Measurements from ENCODE around the gene AFP. TPM values are rescaled to one million over a fixed set of nuclear protein-coding genes. Genes with fewer than 3 reads are reported as not detected.

Gene AFP
- total and polyA plus RNA-seq, 2 of the 13 experiments (the other 11 are each of a cell fraction or from before 2014, with no cell fraction given), result 9,434 to 13,105 TPM

DNA sequence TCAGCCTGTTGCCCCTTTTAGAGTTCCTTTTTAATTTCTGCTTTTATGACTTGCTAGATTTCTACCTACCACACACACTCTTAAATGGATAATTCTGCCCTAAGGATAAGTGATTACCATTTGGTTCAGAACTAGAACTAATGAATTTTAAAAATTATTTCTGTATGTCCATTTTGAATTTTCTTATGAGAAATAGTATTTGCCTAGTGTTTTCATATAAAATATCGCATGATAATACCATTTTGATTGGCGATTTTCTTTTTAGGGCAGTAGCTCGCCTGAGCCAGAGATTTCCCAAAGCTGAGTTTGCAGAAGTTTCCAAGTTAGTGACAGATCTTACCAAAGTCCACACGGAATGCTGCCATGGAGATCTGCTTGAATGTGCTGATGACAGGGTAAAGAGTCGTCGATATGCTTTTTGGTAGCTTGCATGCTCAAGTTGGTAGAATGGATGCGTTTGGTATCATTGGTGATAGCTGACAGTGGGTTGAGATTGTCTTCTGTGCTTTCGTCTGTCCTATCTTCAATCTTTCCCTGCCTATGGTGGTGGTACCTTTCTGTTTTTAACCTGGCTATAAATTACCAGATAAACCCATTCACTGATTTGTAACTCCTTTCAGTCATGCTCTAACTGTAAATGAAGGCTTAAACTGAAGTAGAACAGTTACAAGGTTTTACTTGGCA lies 24.1 kb upstream of the AFP start (continued):
- TF ChIP-seq PAF1 (CRISPR knock-in tag; IDR thresholded peaks at IDR 0.05), result peak; percentile 99
- TF ChIP-seq SP4 (CRISPR knock-in tag; IDR thresholded peaks at IDR 0.05), result 0 out of 2 replicates have a peak, but pooled peaks have one; percentile 17
- TF ChIP-seq, protein P1, sequence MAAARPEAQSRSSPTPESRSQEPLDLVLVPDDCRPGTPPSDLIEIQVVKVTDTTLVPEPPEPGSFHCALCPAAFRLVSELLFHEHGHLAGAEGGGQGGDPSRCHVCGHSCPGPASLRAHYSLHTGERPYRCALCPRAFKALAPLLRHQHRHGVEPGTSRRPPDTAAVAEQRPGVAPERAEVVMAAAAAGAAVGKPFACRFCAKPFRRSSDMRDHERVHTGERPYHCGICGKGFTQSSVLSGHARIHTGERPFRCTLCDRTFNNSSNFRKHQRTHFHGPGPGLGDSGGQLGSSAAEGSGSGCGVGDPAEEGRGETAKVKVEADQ (CRISPR knock-in tag; IDR thresholded peaks at IDR 0.05; ENCODE audit: borderline replicate concordance), result 0 out of 2 replicates have a peak, but pooled peaks have one; percentile 27
- TF ChIP-seq KMT2A (CRISPR knock-in tag; IDR thresholded peaks at IDR 0.05), result peak; percentile 40; the same call in 1 of the 2 replicates
- TF ChIP-seq, protein P2, sequence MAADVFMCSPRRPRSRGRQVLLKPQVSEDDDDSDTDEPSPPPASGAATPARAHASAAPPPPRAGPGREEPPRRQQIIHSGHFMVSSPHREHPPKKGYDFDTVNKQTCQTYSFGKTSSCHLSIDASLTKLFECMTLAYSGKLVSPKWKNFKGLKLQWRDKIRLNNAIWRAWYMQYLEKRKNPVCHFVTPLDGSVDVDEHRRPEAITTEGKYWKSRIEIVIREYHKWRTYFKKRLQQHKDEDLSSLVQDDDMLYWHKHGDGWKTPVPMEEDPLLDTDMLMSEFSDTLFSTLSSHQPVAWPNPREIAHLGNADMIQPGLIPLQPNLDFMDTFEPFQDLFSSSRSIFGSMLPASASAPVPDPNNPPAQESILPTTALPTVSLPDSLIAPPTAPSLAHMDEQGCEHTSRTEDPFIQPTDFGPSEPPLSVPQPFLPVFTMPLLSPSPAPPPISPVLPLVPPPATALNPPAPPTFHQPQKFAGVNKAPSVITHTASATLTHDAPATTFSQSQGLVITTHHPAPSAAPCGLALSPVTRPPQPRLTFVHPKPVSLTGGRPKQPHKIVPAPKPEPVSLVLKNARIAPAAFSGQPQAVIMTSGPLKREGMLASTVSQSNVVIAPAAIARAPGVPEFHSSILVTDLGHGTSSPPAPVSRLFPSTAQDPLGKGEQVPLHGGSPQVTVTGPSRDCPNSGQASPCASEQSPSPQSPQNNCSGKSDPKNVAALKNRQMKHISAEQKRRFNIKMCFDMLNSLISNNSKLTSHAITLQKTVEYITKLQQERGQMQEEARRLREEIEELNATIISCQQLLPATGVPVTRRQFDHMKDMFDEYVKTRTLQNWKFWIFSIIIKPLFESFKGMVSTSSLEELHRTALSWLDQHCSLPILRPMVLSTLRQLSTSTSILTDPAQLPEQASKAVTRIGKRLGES (CRISPR knock-in tag; IDR thresholded peaks at IDR 0.05; ENCODE audit: borderline replicate concordance), result 0 out of 2 replicates have a peak, but pooled peaks have one; percentile 1
- TF ChIP-seq ZC3H13 (CRISPR knock-in tag; IDR thresholded peaks at IDR 0.05), result 0 out of 2 replicates have a peak, but pooled peaks have one; percentile 30
- TF ChIP-seq FOXP1 (IDR thresholded peaks at IDR 0.05), result no peak
- no peak for TF ChIP-seq FOXP1 (CRISPR knock-in tag; IDR thresholded peaks at IDR 0.05)
- TF ChIP-seq ZNF792 (CRISPR knock-in tag; IDR thresholded peaks at IDR 0.05), result no peak
- TF ChIP-seq MTF1 (CRISPR knock-in tag; IDR thresholded peaks at IDR 0.05), result peak; percentile 49; the same call in 1 of the 2 replicates
- no peak for TF ChIP-seq KDM3A (CRISPR knock-in tag; IDR thresholded peaks at IDR 0.05; ENCODE audit: low read depth)
- no peak for TF ChIP-seq BHLHE40 (IDR thresholded peaks at IDR 0.05; ENCODE audit: low read length)
- no peak for TF ChIP-seq PHF20 (CRISPR knock-in tag; IDR thresholded peaks at IDR 0.05)
- peak; percentile 43; the same call in 1 of the 2 replicates for TF ChIP-seq POLR2G (IDR thresholded peaks at IDR 0.05; ENCODE audit: low read depth, low read length)
- TF ChIP-seq MLLT10 (CRISPR knock-in tag; IDR thresholded peaks at IDR 0.05), result peak; percentile 85; the same call in 1 of the 2 replicates
- 0 out of 2 replicates have a peak, but pooled peaks have one; percentile 18 for TF ChIP-seq ZNF549 (CRISPR knock-in tag; IDR thresholded peaks at IDR 0.05)
- no peak for TF ChIP-seq MAF1 (CRISPR knock-in tag; IDR thresholded peaks at IDR 0.05; ENCODE audit: borderline replicate concordance)
- no peak for TF ChIP-seq NFYC (CRISPR knock-in tag; IDR thresholded peaks at IDR 0.05)
- peak; percentile 56 for TF ChIP-seq POLR2AphosphoS5 (IDR thresholded peaks at IDR 0.05; ENCODE audit: low read depth, low read length)
- TF ChIP-seq ZNF720 (CRISPR knock-in tag; IDR thresholded peaks at IDR 0.05), result no peak
- peak; percentile 99 for TF ChIP-seq SSRP1 (CRISPR knock-in tag; IDR thresholded peaks at IDR 0.05)
- TF ChIP-seq ZNF335 (CRISPR knock-in tag; IDR thresholded peaks at IDR 0.05), result 0 out of 2 replicates have a peak, but pooled peaks have one; percentile 44
- TF ChIP-seq ZNF124 (CRISPR knock-in tag; IDR thresholded peaks at IDR 0.05), result peak; percentile 43; the same call in 1 of the 2 replicates
- TF ChIP-seq NCOA5 (CRISPR knock-in tag; IDR thresholded peaks at IDR 0.05), result 0 out of 2 replicates have a peak, but pooled peaks have one; percentile 45
- peak; percentile 45 for TF ChIP-seq PHF8 (CRISPR knock-in tag; IDR thresholded peaks at IDR 0.05)
- no peak for TF ChIP-seq TBL1XR1 (IDR thresholded peaks at IDR 0.05; ENCODE audit: borderline replicate concordance, low read length, partially characterized antibody)
- no peak for TF ChIP-seq CREB1 (IDR thresholded peaks at IDR 0.05)
- 0 out of 2 replicates have a peak, but pooled peaks have one; percentile 33 for TF ChIP-seq CREB1 (CRISPR knock-in tag; IDR thresholded peaks at IDR 0.05)
